ENCODE data around the gene RAPGEF6.

The RAPGEF6 gene

GRCh38 chr5:131539251-131539650 is 95.8 kb downstream of the RAPGEF6 start:
- DNase-seq = no peak

GRCh38 chr5:131538177-131538593 is 96.8 kb downstream of the RAPGEF6 start:
- no peak for DNase-seq

GRCh38 chr5:131536850-131537448 is 98.1 kb downstream of the RAPGEF6 start:
- DNase-seq = no peak

- no peak for DNase-seq
These were observed 98.7 kb downstream of the RAPGEF6 start for GRCh38 chr5:131536211-131536826.

- DNase-seq = no peak
These were observed 100.1 kb downstream of the RAPGEF6 start for GRCh38 chr5:131534974-131535373.

GRCh38 chr5:131533836-131534235 is 101.2 kb downstream of the RAPGEF6 start:
- no peak for DNase-seq

- DNase-seq = no peak
These were observed 102.9 kb downstream of the RAPGEF6 start for GRCh38 chr5:131532031-131532640.

GRCh38 chr5:131530706-131531331 is 104.2 kb downstream of the RAPGEF6 start:
- no peak for DNase-seq

GRCh38 chr5:131528682-131529081 is 106.3 kb downstream of the RAPGEF6 start:
- no peak for DNase-seq

- no peak for DNase-seq
These were observed 109.2 kb downstream of the RAPGEF6 start for GRCh38 chr5:131525805-131526204.

GRCh38 chr5:131524431-131524830 is 110.6 kb downstream of the RAPGEF6 start:
- no peak for DNase-seq

GRCh38 chr5:131523500-131524185 is 111.4 kb downstream of the RAPGEF6 start:
- no peak for DNase-seq

- DNase-seq = no peak
These were observed 113.8 kb downstream of the RAPGEF6 start for GRCh38 chr5:131521252-131521651.

- no peak for DNase-seq
These were observed 119.7 kb downstream of the RAPGEF6 start for GRCh38 chr5:131515348-131515747.

- no peak for DNase-seq
These were observed 120.4 kb downstream of the RAPGEF6 start for GRCh38 chr5:131514316-131515283.

GRCh38 chr5:131513780-131514179 is 121.2 kb downstream of the RAPGEF6 start:
- DNase-seq = no peak

GRCh38 chr5:131511934-131512333 is 123.1 kb downstream of the RAPGEF6 start:
- no peak for DNase-seq

GRCh38 chr5:131509801-131510200 is 125.2 kb downstream of the RAPGEF6 start:
- no peak for DNase-seq

- no peak for DNase-seq
These were observed 129.7 kb downstream of the RAPGEF6 start for GRCh38 chr5:131505237-131505908.

GRCh38 chr5:131496400-131496713 is 138.7 kb downstream of the RAPGEF6 start:
- no peak for DNase-seq

GRCh38 chr5:131495536-131496399 is 139.3 kb downstream of the RAPGEF6 start:
- DNase-seq = no peak

Measured in NCI-H1105 (cell line).